ENCODE measurements around the gene BBS1. TPM values are rescaled to one million over a fixed set of nuclear protein-coding genes. Genes with fewer than 3 reads are reported as not detected.

The BBS1 gene
- total RNA-seq, 1 experiment from 2014 or later, result 56.1 TPM

DNA sequence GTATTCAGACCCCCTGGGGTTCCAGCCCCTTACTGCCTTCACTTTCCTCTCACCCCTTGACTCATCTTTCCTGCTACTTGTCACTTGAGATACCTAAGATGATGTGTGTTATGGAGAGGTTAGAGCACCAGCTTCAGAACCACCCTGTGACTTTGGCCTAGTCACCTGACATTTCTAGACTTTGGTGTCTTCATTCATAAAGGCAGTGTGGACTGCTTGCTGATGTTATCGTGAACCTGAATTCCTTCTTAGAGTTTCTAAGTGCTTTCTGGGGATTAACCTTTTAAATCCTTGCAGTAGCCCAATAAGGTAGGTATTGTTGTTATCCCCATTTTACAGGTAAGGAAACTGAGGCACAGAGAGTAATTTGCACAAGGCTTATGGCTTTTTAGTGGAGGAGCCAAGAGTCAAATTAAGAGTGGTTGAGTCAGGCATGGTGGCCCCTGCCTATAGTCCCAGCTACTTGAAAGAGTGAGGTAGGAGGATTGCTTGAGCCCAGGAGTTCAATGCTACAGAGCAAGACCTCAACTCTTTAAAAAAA, 5.1 kb upstream of the BBS1 start:
- no peak overlapping the region for H3K27ac ChIP-seq
- H3F3A ChIP-seq (ENCODE audit: insufficient read depth, low read depth), result no peaks in the 10 kb centered on the region
- no peak overlapping the region for H2AFZ ChIP-seq
- TF ChIP-seq, protein P1, sequence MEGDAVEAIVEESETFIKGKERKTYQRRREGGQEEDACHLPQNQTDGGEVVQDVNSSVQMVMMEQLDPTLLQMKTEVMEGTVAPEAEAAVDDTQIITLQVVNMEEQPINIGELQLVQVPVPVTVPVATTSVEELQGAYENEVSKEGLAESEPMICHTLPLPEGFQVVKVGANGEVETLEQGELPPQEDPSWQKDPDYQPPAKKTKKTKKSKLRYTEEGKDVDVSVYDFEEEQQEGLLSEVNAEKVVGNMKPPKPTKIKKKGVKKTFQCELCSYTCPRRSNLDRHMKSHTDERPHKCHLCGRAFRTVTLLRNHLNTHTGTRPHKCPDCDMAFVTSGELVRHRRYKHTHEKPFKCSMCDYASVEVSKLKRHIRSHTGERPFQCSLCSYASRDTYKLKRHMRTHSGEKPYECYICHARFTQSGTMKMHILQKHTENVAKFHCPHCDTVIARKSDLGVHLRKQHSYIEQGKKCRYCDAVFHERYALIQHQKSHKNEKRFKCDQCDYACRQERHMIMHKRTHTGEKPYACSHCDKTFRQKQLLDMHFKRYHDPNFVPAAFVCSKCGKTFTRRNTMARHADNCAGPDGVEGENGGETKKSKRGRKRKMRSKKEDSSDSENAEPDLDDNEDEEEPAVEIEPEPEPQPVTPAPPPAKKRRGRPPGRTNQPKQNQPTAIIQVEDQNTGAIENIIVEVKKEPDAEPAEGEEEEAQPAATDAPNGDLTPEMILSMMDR (conservative IDR thresholded peaks at IDR 0.05), result no peak
- TF ChIP-seq EZH2 (IDR thresholded peaks at IDR 0.05; ENCODE audit: low read depth), result no peak
- H4K20me1 ChIP-seq (ENCODE audit: insufficient read depth), result no peaks in the 10 kb centered on the region
- no peaks in the 10 kb centered on the region for H3K79me2 ChIP-seq (ENCODE audit: low read depth)
- BruUV-seq (replicated peaks), result no TSS peak
- no peak for DNase-seq
- H3K27me3 ChIP-seq (ENCODE audit: insufficient read depth, low read depth), result no peaks in the 10 kb centered on the region
- CTCF ChIA-PET, result interaction anchor here (0.6 kb wide), 1 partner anchor 119 kb away, joined by 5 read pairs; no protein-coding TSS in a partner anchor
- no peaks in the 10 kb centered on the region for H3K9me2 ChIP-seq (ENCODE audit: insufficient read depth)
- no peak overlapping the region for H3K4me2 ChIP-seq
- no peak overlapping the region for H3K4me3 ChIP-seq
- H3K36me3 ChIP-seq (ENCODE audit: low read depth), result no peaks in the 10 kb centered on the region
- intact Hi-C loops (cut with micrococcal nuclease; ENCODE audit: unreplicated experiment), result no loop called here
- POLR2A ChIA-PET (ENCODE audit: unreplicated experiment), result interaction anchor here (0.7 kb wide), 1 partner anchor 12 kb away, joined by 3 read pairs; no protein-coding TSS in a partner anchor
- peaks cover 4% of the 10 kb centered on the region; the same call in 1 of the 2 replicates for H3K4me1 ChIP-seq (replicated peaks; ENCODE audit: insufficient read depth)
- H3K9me3 ChIP-seq (ENCODE audit: insufficient read depth, low read depth), result no peaks in the 10 kb centered on the region

DNA sequence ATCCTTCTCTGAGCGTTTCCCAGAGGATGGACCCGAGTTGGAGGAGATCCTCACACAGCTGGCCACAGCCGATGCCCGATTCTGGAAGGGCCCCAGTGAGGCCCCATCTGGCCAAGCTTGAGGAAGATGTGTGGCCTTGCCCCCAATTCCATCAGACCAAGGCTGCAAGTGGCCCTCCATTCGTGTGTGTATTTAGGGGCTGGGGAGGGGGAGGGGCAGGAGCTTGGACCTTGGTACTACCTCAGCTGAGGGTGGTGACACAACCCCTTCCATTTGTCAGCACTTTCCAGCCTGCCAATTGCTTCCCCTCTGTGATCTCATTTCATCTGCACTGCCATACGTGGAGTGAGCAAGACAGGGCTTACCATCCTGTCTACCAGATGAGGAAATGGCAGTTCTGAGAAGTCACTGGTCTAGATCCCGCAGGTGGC, 1.3 kb upstream of the BBS1 start:
- no TSS peak for BruUV-seq (replicated peaks)
- Histone ChIP-seq H2AFZ (no peak overlapping the region), H3K27ac (no peak overlapping the region), H3K79me2 (ENCODE audit: low read depth) (peaks cover 18% of the 10 kb centered on the region), H4K20me1 (ENCODE audit: insufficient read depth) (no peaks in the 10 kb centered on the region), H3K9me3 (ENCODE audit: insufficient read depth, low read depth) (no peaks in the 10 kb centered on the region), H3K4me3 (no peak overlapping the region), H3K4me1 (replicated peaks; ENCODE audit: insufficient read depth) (peaks cover 11% of the 10 kb centered on the region), H3K4me2 (no peak overlapping the region), H3K36me3 (ENCODE audit: low read depth) (0 out of 2 replicates have a peak, but pooled peaks cover 8% of the 10 kb centered on the region), H3K9me2 (ENCODE audit: insufficient read depth) (no peaks in the 10 kb centered on the region), H3F3A (ENCODE audit: insufficient read depth, low read depth) (peaks cover 3% of the 10 kb centered on the region; the same call in 1 of the 2 replicates), H3K27me3 (ENCODE audit: insufficient read depth, low read depth) (no peaks in the 10 kb centered on the region)
- POLR2A ChIA-PET (ENCODE audit: unreplicated experiment), result interaction anchor here (0.5 kb wide), 1 partner anchor 107 kb away, joined by 11 read pairs; the partner anchor contains the start of gene RBM14
- DNase-seq, result no peak
- CTCF ChIA-PET, result no interaction called here
- TF ChIP-seq EZH2 (IDR thresholded peaks at IDR 0.05; ENCODE audit: low read depth), result no peak
- TF ChIP-seq, protein P1 (conservative IDR thresholded peaks at IDR 0.05), result no peak
- intact Hi-C loops (cut with micrococcal nuclease; ENCODE audit: unreplicated experiment), result no loop called here

DNA sequence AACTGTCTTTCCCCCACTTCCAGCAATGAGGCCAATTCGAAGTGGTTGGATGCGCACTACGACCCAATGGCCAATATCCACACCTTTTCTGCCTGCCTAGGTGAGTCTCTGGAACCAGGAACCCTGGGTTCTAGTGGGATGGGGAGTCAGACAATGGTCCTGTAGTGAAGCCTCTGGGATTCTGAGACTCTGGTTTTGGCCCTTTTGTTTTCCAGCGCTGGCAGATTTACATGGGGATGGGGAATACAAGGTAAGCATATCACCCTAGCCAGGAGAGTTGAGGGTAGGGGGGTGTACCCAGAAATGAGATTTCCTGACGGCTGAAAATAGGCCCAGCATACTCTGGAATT, 530 bp downstream of the BBS1 start:
- Histone ChIP-seq H3K4me2 (peak overlapping the region; percentile 98), H2AFZ (peak overlapping the region; percentile 96), H3K9me2 (ENCODE audit: insufficient read depth) (no peaks in the 10 kb centered on the region), H3F3A (ENCODE audit: insufficient read depth, low read depth) (peaks cover 3% of the 10 kb centered on the region; the same call in 1 of the 2 replicates), H3K4me3 (peak overlapping the region; percentile 93), H3K27me3 (ENCODE audit: insufficient read depth, low read depth) (no peaks in the 10 kb centered on the region), H3K27ac (no peak overlapping the region), H3K36me3 (ENCODE audit: low read depth) (peaks cover 13% of the 10 kb centered on the region; the same call in 1 of the 2 replicates), H3K9me3 (ENCODE audit: insufficient read depth, low read depth) (no peaks in the 10 kb centered on the region), H3K79me2 (ENCODE audit: low read depth) (peaks cover 18% of the 10 kb centered on the region), H3K4me1 (replicated peaks; ENCODE audit: insufficient read depth) (peaks cover 11% of the 10 kb centered on the region), H4K20me1 (ENCODE audit: insufficient read depth) (no peaks in the 10 kb centered on the region)
- no peak for DNase-seq
- intact Hi-C loops (cut with micrococcal nuclease; ENCODE audit: unreplicated experiment), result loop anchor here (1.0 kb wide), 1 partner anchor 31 kb away; the partner anchor contains the start of gene DPP3
- BruUV-seq (replicated peaks), result TSS peak; percentile 64
- TF ChIP-seq EZH2 (IDR thresholded peaks at IDR 0.05; ENCODE audit: low read depth), result no peak
- TF ChIP-seq, protein P1 (conservative IDR thresholded peaks at IDR 0.05), result no peak
- ChIA-PET POLR2A (ENCODE audit: unreplicated experiment) (interaction anchor here (0.6 kb wide), 1 partner anchor 20 kb away, joined by 4 read pairs; no protein-coding TSS in a partner anchor), CTCF (interaction anchor here (1.1 kb wide), 1 partner anchor 167 kb away, joined by 16 read pairs; the partner anchor contains the start of gene RBM4B)

Measured in PC-9 (cell line).